Memory B cell (primary cell): ENCODE data around the gene SLCO2B1.

Experiments used
- ATAC-seq: fragments of 150-1000 bp; cut with Tn5 transposase; 2 replicates; pipeline ENCODE4 v1.10.0; 2021; ENCODE audit warnings: low read depth, mild to moderate bottlenecking, moderate library complexity
- DNase-seq, 2 donors: peaks; one replicate each; pipeline ENCODE4 v3.0.0; 2022; ENCODE audit warnings: low spot score in 2 of 2
- H3K27ac Mint-ChIP-seq: one replicate; pipeline ENCODE4 v1.8.0; 2022; ENCODE audit warnings: mild to moderate bottlenecking, moderate library complexity, mixed read lengths
- H3K27me3 Mint-ChIP-seq: one replicate; pipeline ENCODE4 v1.8.0; 2022; ENCODE audit warnings: mixed read lengths
- H3K36me3 Mint-ChIP-seq: one replicate; pipeline ENCODE4 v1.8.0; 2022; ENCODE audit warnings: mild to moderate bottlenecking, mixed read lengths
- H3K4me1 Mint-ChIP-seq: one replicate; pipeline ENCODE4 v1.8.0; 2022; ENCODE audit warnings: mixed read lengths
- H3K4me3 Mint-ChIP-seq: one replicate; pipeline ENCODE4 v1.8.0; 2022; ENCODE audit warnings: mild to moderate bottlenecking, moderate library complexity, mixed read lengths
- H3K9me3 Mint-ChIP-seq: one replicate; pipeline ENCODE4 v1.8.0; 2022; ENCODE audit warnings: mixed read lengths

The SLCO2B1 gene

DNA sequence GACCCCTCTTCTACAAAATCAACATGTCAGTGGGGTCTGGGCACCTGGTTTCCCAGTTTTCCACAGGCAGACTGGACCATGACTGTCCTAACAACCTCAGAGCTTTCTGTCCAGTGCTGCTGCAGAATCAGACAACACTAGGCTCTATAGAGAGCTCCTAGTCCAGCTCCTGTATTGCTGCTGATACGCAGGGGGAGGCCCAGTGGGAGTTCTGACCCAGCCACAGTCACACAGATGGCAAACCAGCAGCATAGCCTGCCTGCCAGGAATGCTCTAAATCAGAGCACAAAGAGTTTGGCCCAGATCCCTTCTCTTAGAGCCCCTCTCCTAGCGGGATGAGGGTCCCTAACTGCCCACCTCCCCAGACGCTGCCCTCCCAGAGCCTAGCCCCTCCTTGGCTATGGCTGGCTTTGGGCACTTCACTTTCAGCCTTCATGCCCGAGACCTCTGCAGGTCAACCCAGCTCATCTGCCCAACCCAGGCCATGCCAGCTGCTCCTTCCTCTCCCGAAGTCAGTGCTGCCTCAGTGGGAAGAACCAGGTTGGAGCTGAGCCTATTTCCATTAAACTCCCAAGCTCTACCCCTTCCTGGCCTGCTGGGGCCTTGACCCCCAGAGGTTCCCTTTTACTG is 15.8 kb upstream of the SLCO2B1 start:
- Mint-ChIP-seq H3K4me1 (peaks cover 2% of the 10 kb centered on the region), H3K27ac (no peak overlapping the region), H3K36me3 (no peaks in the 10 kb centered on the region), H3K4me3 (no peak overlapping the region), H3K9me3 (peaks cover 1% of the 10 kb centered on the region), H3K27me3 (peaks cover 29% of the 10 kb centered on the region)
- DNase-seq (no peak), ATAC-seq (no peak)

DNA sequence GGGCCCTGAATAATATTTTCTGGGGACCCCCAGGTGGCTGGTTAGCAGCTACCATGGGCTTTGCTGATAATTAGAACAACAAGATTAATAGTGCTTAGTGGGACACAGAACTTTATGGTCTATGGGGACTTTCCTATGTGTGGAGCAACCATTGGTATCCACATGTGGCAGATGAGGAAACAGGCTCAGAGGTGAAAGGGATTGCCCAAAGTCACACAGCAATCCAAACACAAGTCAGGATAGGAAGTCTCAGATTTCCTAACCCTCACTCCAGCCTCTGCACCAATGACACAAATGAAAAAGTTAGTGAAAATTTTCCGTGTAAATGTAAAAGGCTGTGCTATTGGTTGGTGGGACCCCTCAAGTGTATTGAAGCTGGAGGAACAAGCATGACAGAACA is 15.3 kb upstream of the SLCO2B1 start:
- H3K4me1 Mint-ChIP-seq = peaks cover 3% of the 10 kb centered on the region
- H3K9me3 Mint-ChIP-seq = peaks cover 1% of the 10 kb centered on the region
- no peaks in the 10 kb centered on the region for H3K36me3 Mint-ChIP-seq
- no peak overlapping the region for H3K4me3 Mint-ChIP-seq
- H3K27ac Mint-ChIP-seq = no peak overlapping the region
- ATAC-seq (no peak), DNase-seq (no peak)
- H3K27me3 Mint-ChIP-seq = peaks cover 29% of the 10 kb centered on the region

DNA sequence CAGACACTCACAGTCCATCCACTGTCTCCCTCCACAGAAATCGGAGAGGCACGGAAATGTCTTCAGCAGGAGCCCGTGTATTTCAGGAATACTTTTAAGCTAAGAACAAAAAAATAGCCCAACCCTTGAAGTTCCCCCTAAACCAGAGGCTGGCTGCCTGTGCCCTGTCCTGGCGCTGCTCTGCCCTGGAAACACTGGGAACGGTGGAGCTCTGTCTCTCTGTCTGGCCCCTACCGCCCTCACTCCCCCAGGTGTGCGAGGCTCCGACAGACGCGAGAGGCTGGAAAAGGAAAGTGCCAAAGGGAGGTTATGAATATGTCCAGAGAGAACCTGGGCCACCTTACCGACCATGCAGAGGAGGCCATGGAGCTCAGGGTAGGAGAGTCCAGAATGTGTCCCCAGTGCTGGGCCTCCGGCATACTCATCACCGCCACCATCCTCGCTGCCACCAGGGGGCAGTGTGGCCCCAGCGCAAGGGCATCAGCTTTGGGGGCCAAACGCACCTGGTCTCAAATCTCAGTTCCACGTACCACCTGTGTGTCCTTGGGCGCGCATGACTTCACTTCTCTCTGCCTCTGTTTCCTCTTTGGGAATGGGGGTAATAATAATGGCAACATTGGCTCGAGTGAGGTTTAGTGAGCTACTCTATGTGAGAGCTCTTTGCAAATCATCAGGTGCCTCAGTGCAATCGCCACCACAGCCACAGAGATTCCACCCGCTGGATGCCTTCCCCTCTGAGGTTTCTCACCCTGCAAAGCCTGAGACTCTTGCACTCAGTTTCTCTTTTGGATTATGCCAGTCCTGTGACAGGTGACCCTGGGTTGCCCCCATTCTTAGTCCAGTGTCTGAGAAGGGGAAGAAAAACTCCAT is 10.4 kb upstream of the SLCO2B1 start:
- Mint-ChIP-seq H3K27me3 (peaks cover 19% of the 10 kb centered on the region), H3K4me1 (peaks cover 20% of the 10 kb centered on the region), H3K27ac (no peak overlapping the region), H3K9me3 (peaks cover 1% of the 10 kb centered on the region), H3K36me3 (no peaks in the 10 kb centered on the region), H3K4me3 (no peak overlapping the region)
- ATAC-seq (peak; percentile 78), DNase-seq (peak; percentile 74 to 78)

DNA sequence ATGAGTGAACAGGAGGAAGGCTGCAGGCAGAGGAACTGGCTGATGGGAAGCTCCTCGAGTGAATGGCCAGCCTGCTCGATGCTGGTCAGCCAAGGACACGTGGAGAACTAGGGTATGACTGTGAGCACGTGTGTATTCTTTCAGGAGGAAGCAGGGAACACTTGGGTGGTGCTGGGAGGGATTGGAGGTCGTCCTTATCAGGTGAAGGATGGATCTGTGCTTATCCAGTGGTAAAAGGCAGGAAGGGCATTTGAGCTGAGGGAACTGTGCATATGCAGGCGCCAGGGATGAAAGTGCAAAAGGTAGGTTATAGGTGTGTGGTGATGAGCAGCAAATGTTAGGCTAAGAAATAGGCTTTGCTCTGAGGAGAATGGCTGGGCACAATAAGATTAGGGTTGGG is 9.7 kb upstream of the SLCO2B1 start:
- Mint-ChIP-seq H3K4me1 (peaks cover 20% of the 10 kb centered on the region), H3K36me3 (no peaks in the 10 kb centered on the region), H3K27me3 (peaks cover 20% of the 10 kb centered on the region), H3K9me3 (peaks cover 1% of the 10 kb centered on the region), H3K4me3 (no peak overlapping the region), H3K27ac (no peak overlapping the region)
- DNase-seq (no peak), ATAC-seq (no peak)

DNA sequence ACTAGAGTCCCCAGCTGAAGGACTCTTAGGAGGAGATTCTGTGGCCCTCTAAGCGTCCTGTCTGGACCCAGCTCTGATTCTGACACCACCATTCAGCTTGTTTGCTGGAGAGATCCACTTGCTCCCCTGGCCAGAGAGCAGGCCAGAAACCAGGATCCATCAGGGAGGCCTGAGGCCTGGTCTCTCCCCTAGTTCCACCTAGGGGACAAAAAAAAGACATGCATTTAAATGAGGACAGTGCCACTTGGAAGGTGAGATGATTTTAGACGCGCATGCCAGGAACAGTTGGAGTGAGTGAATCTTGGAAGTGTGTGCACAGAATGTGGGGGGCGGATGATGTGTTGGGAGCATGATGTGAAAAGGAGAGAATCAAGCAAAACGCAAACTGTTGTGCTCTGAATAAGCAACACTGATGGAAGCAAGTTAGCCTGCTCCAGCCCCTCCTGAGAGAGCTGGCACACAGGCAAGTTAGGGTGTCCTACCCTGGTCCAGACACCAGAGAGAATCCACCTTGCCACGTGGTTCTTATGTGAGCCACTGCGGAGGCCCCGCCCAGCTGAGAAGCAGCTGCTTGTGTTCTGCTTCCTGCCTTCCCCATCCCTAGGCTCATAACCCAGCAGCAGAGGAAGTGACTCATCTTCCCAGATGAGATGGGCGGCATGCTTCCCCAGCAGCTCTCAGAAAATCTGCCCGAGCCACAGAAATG is 8.0 kb upstream of the SLCO2B1 start:
- no peaks in the 10 kb centered on the region for H3K9me3 Mint-ChIP-seq
- H3K4me1 Mint-ChIP-seq = peaks cover 20% of the 10 kb centered on the region
- ATAC-seq (peak; percentile 63), DNase-seq (no peak)
- H3K4me3 Mint-ChIP-seq = peak overlapping the region; percentile 44
- H3K27ac Mint-ChIP-seq = no peak overlapping the region
- no peaks in the 10 kb centered on the region for H3K36me3 Mint-ChIP-seq
- peaks cover 12% of the 10 kb centered on the region for H3K27me3 Mint-ChIP-seq

DNA sequence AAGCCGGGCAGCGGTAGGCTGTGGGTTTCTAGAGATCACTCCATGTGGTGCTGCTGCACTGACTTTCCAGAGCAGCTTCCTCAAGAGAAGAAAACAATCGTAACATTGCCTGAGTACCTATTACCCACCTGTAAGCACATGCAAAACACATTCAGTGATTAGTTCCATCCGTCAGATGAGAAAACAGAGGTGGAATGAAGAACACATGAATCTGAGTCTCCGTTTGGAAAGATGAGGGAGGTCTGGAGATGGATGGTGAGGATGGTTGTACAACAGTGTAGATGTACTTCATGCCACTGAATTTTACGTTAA is 7.5 kb upstream of the SLCO2B1 start:
- Mint-ChIP-seq H3K4me3 (peak overlapping the region; percentile 28), H3K4me1 (peaks cover 20% of the 10 kb centered on the region), H3K36me3 (no peaks in the 10 kb centered on the region), H3K27me3 (peaks cover 9% of the 10 kb centered on the region), H3K9me3 (no peaks in the 10 kb centered on the region), H3K27ac (no peak overlapping the region)
- ATAC-seq (no peak), DNase-seq (no peak)

DNA sequence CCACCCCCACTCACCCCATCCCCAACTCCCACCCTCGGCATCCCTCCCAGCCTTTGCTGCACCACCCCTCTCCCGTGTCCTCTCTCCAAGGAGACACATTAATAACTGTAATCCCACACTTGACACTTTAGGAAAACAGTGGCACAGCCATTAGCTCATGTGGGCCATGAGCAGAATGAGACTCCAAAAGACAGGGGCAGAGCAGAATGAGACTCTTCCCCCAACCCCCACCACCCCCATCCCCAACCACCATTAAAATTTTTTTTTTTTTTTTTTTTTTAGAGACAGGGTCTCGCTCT is 6.2 kb upstream of the SLCO2B1 start:
- Mint-ChIP-seq H3K27ac (no peak overlapping the region), H3K36me3 (no peaks in the 10 kb centered on the region), H3K4me3 (no peak overlapping the region), H3K27me3 (peaks cover 6% of the 10 kb centered on the region), H3K9me3 (no peaks in the 10 kb centered on the region), H3K4me1 (peaks cover 20% of the 10 kb centered on the region)
- DNase-seq = no peak
- no peak for ATAC-seq

DNA sequence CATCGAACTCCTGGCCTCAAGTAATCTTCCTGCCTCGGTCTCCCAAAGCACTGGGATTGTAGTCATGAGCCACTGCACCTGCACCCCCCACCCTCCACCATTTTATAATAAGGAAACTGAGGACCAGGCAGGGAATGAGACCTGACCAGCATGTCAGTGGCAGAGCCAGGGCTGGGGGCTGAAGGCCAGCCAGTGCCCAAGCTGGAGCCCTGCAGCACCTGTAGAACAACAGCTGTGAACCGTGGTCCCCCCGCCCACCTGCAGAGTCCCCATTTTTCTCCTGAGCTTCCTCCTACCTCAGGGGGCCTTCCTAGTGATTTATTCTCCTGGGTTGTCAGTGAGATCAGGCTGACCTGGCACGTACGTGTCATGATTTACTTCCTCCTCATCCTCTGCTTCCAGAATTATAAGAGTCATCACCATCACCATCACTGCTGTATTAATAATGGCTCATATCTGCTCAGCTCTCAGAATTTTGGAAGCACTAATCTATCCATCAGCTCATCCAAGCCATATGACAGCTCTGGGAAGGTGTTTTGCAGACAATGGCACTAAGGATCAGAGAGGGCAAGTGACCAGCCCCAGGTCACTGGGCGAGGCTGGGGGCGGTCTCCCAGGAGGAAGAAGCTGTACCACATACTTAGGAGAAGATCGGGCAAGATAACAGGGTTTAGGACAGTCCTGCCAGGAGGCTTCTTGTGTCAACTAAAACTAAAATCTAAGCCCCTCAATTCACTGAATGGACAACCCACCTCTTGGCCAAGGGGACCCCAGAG is 5.5 kb upstream of the SLCO2B1 start:
- H3K9me3 Mint-ChIP-seq = no peaks in the 10 kb centered on the region
- peaks cover 20% of the 10 kb centered on the region for H3K4me1 Mint-ChIP-seq
- ATAC-seq = no peak
- H3K4me3 Mint-ChIP-seq = no peak overlapping the region
- no peaks in the 10 kb centered on the region for H3K36me3 Mint-ChIP-seq
- DNase-seq = no peak
- H3K27me3 Mint-ChIP-seq = peaks cover 6% of the 10 kb centered on the region
- no peak overlapping the region for H3K27ac Mint-ChIP-seq

DNA sequence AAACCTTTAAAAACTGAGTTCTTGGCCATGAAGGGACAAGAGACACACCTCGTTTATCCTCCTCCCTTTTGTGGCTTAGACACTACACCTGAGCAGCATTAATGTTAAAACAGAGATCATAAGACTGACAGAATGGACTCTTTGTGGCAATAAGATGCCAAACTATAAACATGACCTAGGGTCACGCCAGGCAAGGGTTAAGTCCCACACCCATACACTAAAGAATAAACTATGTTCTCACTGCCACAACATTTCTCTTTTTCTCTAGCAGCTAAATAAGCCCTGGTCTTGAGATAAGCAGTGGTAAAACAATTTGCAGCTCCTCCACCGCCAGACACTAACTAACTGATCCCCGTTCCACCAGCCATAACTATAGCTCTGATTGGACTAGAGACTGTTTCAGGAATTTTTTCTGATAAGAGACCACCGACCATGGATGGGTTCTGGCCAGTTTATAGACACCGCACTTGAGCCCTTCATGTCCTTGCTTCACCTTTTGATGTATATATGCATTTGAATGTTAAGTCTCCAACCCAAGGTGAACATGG is 4.9 kb upstream of the SLCO2B1 start:
- no peak for ATAC-seq
- H3K4me1 Mint-ChIP-seq = peaks cover 15% of the 10 kb centered on the region
- no peak for DNase-seq
- H3K9me3 Mint-ChIP-seq = no peaks in the 10 kb centered on the region
- no peak overlapping the region for H3K27ac Mint-ChIP-seq
- H3K36me3 Mint-ChIP-seq = no peaks in the 10 kb centered on the region
- H3K4me3 Mint-ChIP-seq = no peak overlapping the region
- H3K27me3 Mint-ChIP-seq = peaks cover 10% of the 10 kb centered on the region

DNA sequence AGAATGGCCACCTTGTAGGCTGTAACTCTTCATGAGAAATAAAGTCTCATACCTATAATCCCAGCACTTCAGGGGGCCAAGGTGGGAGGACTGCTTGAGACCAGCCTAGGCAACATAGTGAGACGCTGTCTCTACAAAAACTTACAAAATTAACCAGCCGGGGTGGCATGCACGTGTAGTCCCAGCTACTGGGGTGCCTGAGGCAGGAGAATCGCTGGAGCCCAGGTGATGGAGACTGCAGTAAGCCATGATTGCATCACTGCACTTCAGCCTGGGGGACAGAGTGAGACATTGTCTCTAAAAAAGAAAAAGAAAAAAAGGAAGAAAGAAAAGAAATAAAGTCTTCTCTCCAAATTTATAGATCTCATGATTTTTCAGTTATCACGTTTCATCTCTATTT is 4.2 kb upstream of the SLCO2B1 start:
- no peak overlapping the region for H3K27ac Mint-ChIP-seq
- no peak overlapping the region for H3K4me3 Mint-ChIP-seq
- no peak for DNase-seq
- peaks cover 13% of the 10 kb centered on the region for H3K4me1 Mint-ChIP-seq
- H3K9me3 Mint-ChIP-seq = no peaks in the 10 kb centered on the region
- H3K27me3 Mint-ChIP-seq = peaks cover 16% of the 10 kb centered on the region
- no peaks in the 10 kb centered on the region for H3K36me3 Mint-ChIP-seq
- ATAC-seq = no peak

DNA sequence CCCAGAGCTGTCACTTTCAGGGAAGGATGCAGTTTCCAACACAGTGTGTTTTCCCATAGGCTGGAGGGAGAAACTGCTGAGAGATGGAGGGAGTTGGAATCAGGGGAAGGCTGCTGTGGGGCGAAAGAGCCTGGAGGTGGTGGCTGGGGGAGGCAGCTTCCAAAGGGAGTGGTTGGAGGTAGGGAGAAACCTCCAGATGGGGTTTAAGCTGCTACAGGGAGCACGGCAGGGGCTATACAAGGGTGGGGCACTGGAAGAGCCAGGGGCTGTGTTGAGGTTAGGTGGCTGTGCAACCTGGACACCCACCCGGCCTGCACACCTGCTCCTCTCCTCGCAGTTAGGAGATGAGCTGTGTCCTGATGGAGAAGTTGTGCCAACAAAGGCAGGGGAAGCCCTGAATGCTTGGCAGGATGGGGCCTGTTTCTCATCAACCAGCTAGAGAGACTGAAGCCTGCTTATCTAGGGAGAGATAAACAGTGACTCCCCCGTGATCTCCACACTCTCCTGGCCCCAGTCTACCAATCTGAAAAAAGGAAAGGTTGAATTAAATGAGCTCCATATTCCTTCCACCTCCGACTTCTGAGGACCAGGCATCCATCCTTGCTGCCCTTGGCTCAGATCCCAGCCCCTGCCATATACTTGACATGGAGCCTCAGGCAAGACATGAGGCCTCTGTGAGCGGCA is 3.6 kb upstream of the SLCO2B1 start:
- no peaks in the 10 kb centered on the region for H3K9me3 Mint-ChIP-seq
- H3K4me3 Mint-ChIP-seq = no peak overlapping the region
- no peaks in the 10 kb centered on the region for H3K36me3 Mint-ChIP-seq
- DNase-seq = no peak
- no peak for ATAC-seq
- H3K4me1 Mint-ChIP-seq = peaks cover 11% of the 10 kb centered on the region
- peaks cover 16% of the 10 kb centered on the region for H3K27me3 Mint-ChIP-seq
- H3K27ac Mint-ChIP-seq = no peak overlapping the region

DNA sequence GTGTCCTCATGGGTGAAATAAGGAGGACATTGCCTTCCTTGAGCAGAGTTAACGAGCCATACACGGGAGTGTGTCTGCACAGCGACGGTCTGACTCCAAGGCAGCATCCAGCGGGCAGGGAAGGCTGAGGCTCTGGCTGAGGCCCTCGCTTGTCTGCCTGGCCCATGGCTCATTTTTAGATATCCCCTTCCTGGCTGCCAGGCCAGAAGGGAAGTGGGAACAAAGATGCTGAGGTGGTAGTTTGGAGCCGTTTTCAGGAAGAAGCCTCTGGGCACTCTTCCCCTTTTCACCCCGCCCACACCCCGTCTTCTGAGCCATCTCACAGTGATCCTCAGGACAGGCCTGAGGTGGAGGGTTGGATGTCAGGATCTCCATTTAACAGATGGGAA is 3.0 kb upstream of the SLCO2B1 start:
- DNase-seq (no peak), ATAC-seq (no peak)
- Mint-ChIP-seq H3K9me3 (no peaks in the 10 kb centered on the region), H3K4me3 (no peak overlapping the region), H3K27ac (no peak overlapping the region), H3K27me3 (peaks cover 16% of the 10 kb centered on the region), H3K4me1 (peaks cover 9% of the 10 kb centered on the region), H3K36me3 (no peaks in the 10 kb centered on the region)

DNA sequence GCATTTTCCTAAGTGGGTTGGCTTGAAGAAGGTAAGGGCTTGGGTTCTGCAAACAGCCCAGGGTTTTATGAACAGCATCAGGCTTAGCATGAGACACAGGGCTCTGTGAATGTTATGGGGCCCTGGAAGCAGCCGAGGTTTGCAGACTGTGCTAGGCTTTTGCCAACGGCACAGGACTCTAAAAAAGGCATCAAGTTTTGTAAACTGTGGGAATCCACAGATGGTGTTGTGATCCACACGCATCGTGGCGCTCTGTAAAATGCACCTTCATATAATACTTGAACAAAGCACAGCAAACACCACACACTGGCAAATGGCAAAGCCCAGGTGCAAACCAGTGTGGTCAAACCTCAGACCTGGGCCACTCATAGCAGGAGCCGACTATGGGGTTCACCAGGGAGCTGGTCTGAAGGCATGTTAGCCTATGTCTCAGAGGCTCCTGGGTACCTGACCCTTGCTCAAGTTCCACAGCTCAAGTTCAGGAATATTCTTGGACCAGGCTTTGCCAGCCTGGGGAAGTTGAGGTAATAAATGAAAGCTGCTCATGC is 2.4 kb upstream of the SLCO2B1 start:
- peaks cover 14% of the 10 kb centered on the region for H3K27me3 Mint-ChIP-seq
- no peaks in the 10 kb centered on the region for H3K9me3 Mint-ChIP-seq
- ATAC-seq (no peak), DNase-seq (no peak)
- H3K4me3 Mint-ChIP-seq = no peak overlapping the region
- H3K27ac Mint-ChIP-seq = no peak overlapping the region
- H3K4me1 Mint-ChIP-seq = peaks cover 5% of the 10 kb centered on the region
- H3K36me3 Mint-ChIP-seq = no peaks in the 10 kb centered on the region
